Skin of body (tissue), 2 donors: ENCODE data around the gene TNC. TPM values are rescaled to one million over a fixed set of nuclear protein-coding genes. Genes with fewer than 3 reads are reported as not detected.

ENCODE experiments used
- DNase-seq: peaks from one replicate; lab custom pipeline; 2025; lab: John Stamatoyannopoulos, UW
- total RNA-seq: library from RNA; depleted of rRNA; stranded (reverse); fragments of >200 nt; gene quantifications from one replicate; pipeline ENCODE4 v1.2.3, GENCODE V29; 2014

TNC gene
- total RNA-seq, 1 donor from 2014 or later: 43.4 TPM

- peak; percentile 13 for DNase-seq
Measured at GRCh38 chr9:115015018-115015635, 102.8 kb downstream of the TNC start.

- no peak for DNase-seq
Measured at GRCh38 chr9:115014438-115014837, 103.5 kb downstream of the TNC start.

GRCh38 chr9:115013998-115014397, 104.0 kb downstream of the TNC start:
- peak; percentile 78 for DNase-seq

GRCh38 chr9:115012486-115012885, 105.5 kb downstream of the TNC start:
- no peak for DNase-seq

GRCh38 chr9:115010874-115011273, 107.1 kb downstream of the TNC start:
- no peak for DNase-seq

GRCh38 chr9:115008536-115009270, 109.3 kb downstream of the TNC start:
- no peak for DNase-seq

GRCh38 chr9:115006660-115007059, 111.3 kb downstream of the TNC start:
- no peak for DNase-seq

GRCh38 chr9:115005322-115005721, 112.6 kb downstream of the TNC start:
- DNase-seq: no peak

- no peak for DNase-seq
Measured at GRCh38 chr9:115004545-115004944, 113.4 kb downstream of the TNC start.

- no peak for DNase-seq
Measured at GRCh38 chr9:115002371-115003120, 115.4 kb downstream of the TNC start.

- DNase-seq: no peak
Measured at GRCh38 chr9:115000217-115000639, 117.7 kb downstream of the TNC start.

GRCh38 chr9:114998326-114998725, 119.6 kb downstream of the TNC start:
- DNase-seq: no peak

GRCh38 chr9:114995681-114996221, 122.2 kb downstream of the TNC start:
- no peak for DNase-seq

- no peak for DNase-seq
Measured at GRCh38 chr9:114994768-114995167, 123.2 kb downstream of the TNC start.

- no peak for DNase-seq
Measured at GRCh38 chr9:114991861-114992260, 126.1 kb downstream of the TNC start.

- DNase-seq: no peak
Measured at GRCh38 chr9:114990901-114991300, 127.1 kb downstream of the TNC start.

- no peak for DNase-seq
Measured at GRCh38 chr9:114989600-114990410, 128.2 kb downstream of the TNC start.

- no peak for DNase-seq
Measured at GRCh38 chr9:114988962-114989599, 128.9 kb downstream of the TNC start.

- DNase-seq: no peak
Measured at GRCh38 chr9:114987116-114987515, 130.8 kb downstream of the TNC start.

GRCh38 chr9:114985959-114986501, 131.9 kb downstream of the TNC start:
- DNase-seq: no peak
